Endothelial cell of umbilical vein (primary cell): ENCODE results near the gene ANXA5.

Experiments
- CTCF ChIP-seq, 2 donors: IDR thresholded peaks; 1 replicate in 1 of 2; 2 replicates in 1 of 2; pipeline ENCODE4 v1.5.1; 2011; ENCODE audit warnings: low read length in 2 of 2, mild to moderate bottlenecking in 2 of 2, moderate library complexity in 2 of 2, control low read depth in 1 of 2, inconsistent platforms in 1 of 2, low read depth in 1 of 2; ENCODE audit not compliant: insufficient read depth in 1 of 2; ENCODE audit errors: extremely low read depth in 1 of 2
- MAX ChIP-seq: IDR thresholded peaks from 2 replicates; pipeline ENCODE4 v1.6.1; 2011; ENCODE audit not compliant: insufficient read depth, insufficient read length

GRCh38 chr4:121648516-121648915 lies 48.3 kb downstream of the ANXA5 start:
- TF ChIP-seq CTCF (IDR thresholded peaks at IDR 0.05; ENCODE audit: extremely low read depth in 1 of 2, insufficient read depth in 1 of 2, low read depth in 1 of 2, low read length in 2 of 2) (no peak), MAX (no peak)
